GM10847 (cell line): ENCODE data around the gene SLC47A1.

Experiments
- POLR2A ChIP-seq: IDR thresholded peaks from 2 replicates; pipeline ENCODE4 v1.6.1; 2011; ENCODE audit not compliant: insufficient read length; ENCODE audit errors: extremely low read depth

Gene SLC47A1

DNA sequence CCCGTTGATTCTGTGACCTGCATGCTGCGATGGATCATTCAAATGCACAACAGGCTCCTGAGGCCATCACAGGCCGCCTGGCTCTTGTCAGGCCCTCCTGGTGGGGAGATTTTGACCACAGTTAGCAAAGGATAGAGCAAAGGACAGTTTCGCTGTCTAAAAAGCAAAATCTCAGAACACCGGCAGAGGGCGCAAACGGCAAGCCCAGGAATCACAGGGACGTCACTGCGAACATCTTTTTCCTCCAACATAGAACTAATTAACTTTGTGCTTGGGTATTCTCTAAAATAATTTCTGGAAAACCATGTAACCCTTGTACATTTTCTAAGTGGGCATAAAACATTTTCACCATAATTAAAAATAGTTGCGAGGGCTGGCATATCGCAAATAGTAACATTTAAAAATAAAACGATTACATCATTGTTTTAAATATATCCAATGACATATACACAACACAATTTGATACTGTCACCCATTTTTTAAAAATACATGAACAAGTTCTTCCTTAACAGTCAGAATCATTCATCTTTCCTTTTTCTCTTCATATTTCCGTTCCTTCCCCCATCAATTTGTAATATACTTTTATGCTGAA, 19.7 kb upstream of the SLC47A1 start:
- TF ChIP-seq POLR2A = no peak

DNA sequence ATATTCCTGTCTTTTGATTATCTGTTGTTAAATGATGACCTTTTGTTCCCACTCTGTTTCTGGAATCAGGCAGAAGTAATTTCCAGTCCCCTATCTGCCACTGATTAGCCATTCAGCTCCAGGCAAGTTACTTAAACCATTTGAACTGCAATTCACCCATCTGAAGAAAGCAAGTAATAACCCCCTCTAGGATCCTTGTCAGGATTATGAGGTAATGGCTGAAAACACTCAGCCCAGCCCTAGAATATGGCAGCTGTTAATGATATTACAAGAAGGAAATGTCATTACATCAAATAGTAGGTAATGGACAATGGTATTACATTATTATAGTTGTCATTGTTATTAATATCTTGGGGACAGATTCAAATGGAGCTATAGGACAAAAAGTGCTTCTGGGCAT, 16.0 kb upstream of the SLC47A1 start:
- no peak for TF ChIP-seq POLR2A

DNA sequence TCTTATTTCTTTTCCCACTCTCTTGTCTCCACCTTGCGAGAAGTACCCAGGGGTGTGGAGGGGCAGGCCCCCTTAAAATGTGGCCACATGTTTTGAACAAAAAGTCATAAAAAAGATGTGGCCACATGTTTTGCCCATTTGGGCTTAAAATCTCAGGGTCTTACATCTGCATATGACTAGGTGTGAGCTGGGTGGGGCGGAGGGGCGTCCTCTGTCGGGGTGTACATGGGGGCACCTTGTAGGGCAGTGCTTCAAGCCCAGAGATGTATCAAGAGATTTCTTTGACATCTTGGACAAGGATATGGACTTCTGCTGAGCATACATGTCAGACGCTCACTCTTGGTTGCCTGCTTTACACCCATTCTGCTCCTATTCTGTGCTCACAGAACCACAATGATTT, 13.0 kb upstream of the SLC47A1 start:
- TF ChIP-seq POLR2A = no peak

DNA sequence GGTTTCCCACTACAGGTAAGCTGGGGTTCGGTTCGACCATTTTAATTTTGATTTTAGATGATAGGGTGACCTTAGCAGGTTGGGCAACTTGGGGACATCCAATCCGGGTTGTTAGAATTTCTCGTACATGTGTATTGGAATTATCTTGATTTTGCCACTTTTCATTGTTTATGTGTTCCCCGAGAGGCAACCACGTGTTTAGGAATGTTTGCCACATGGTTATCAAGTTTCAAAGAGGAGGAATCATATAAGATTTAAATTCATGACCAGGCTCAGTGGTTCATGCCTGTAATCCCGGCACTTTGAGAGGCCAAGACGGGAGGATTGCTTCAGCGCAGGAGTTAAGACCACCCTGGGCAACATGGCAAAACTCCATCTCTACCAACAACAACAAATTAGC, 10.0 kb upstream of the SLC47A1 start:
- TF ChIP-seq POLR2A = no peak

DNA sequence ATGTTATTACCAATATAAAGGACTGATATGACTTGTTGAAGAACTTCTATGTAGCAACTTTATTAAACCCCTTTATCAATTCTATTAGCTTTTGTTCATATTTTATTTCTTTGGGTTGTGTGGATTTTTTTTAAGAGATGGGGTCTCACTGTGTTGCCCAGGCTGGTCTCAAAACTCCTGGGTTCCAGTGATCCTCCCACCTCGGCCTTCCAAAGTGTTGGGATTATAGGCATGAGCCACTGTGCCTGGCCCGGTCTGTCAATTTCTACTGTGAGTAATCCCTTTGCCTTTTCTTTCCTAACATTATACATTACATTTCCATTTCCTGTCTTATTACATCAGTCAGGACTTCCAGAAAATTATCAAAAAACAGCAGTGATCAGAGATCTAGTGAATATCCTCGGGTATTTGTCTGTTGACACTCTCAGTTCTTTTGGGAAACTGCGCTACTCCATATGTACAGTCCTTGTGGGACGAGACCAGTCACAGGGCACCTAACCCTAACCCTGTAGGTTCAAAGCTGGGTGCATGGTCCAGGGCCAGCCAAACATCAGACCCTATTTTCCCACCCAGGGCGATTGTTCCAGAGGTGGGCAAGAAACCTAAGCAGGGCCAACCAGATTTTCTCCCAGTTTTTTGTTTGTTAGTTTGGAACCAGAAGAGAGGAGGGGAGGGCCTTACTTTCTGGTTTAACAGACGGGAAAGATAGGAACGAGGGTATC, 1.7 kb upstream of the SLC47A1 start:
- TF ChIP-seq POLR2A = no peak

DNA sequence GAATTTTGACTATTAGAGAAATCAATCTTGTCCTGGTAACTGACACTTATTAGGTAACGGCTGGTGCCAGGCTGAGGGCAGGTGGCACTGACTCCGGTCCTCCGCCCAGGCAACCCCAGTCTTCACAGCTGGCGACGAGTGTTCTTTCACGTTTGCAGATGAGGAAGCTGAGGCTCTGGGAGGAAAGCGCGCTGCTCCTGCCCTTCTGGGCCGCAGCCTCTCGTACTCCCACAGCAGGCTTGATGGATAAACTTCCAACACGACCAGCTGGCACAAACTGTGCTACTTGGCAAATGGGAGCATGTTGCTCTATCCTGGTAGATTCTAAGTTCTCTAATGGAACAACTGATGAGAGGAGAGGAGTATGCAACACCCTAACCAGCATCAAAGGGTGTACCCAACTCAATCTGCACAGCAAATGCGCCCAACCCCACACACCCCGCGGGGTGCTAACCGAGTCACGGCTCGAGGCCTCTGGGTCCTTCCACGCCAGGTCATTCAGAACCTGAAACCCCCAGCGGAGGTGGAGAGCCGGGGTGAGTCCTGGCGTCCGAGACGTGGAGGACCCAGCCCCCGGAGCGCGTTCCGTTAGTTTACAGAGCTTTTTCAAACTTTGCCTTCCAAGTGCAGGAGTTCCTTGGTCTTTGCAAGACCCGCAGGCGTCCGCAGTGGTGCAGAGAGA, 477 bp upstream of the SLC47A1 start:
- TF ChIP-seq POLR2A = no peak

DNA sequence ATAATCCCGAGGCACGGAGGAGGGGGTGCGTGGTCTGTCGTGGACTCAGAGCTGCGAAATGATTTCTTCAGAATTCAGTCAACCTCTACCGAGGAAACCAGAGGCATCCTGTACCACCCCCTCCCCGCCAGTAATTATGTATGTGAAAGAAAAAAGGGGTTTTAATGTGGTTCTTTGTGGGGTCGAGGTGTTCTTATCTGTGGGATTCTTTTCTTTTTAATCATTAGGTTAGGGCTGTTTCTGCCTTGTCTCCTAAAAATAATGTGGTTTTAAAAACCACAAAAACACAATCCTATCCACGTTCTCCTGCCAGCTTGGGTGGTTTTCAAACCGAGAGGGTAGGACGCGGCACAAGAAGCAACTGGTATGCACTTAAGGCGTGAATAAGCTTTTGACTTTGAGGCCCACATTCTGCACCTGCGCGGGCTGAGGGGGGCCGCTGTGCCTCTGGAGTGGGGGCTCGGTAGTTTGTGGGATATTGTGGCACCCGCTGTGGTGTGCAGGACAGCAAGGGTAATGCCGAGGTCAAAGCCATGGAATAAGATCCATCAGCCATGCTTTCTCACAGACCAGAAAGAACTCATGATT, 1.0 kb downstream of the SLC47A1 start:
- TF ChIP-seq POLR2A = no peak

DNA sequence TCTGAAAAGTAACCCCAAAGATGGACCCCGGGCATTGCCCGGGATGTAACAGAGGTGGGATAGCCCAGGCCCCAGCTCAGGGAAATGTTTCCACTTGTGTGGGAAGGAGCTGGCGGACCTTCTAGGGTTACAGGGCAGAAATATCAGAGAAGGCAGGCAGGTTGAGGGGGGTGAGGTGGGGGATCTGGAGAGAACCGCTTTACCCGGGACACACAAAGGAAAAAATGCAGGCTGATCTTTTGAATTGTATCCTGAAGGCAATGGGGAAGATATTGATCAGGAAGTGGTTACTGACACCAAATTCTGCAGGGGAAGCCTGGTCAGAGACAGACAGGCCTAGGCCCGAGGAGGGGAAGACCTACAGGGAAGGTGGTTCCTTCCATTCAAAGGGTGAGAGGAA, 3.5 kb downstream of the SLC47A1 start:
- TF ChIP-seq POLR2A = no peak

DNA sequence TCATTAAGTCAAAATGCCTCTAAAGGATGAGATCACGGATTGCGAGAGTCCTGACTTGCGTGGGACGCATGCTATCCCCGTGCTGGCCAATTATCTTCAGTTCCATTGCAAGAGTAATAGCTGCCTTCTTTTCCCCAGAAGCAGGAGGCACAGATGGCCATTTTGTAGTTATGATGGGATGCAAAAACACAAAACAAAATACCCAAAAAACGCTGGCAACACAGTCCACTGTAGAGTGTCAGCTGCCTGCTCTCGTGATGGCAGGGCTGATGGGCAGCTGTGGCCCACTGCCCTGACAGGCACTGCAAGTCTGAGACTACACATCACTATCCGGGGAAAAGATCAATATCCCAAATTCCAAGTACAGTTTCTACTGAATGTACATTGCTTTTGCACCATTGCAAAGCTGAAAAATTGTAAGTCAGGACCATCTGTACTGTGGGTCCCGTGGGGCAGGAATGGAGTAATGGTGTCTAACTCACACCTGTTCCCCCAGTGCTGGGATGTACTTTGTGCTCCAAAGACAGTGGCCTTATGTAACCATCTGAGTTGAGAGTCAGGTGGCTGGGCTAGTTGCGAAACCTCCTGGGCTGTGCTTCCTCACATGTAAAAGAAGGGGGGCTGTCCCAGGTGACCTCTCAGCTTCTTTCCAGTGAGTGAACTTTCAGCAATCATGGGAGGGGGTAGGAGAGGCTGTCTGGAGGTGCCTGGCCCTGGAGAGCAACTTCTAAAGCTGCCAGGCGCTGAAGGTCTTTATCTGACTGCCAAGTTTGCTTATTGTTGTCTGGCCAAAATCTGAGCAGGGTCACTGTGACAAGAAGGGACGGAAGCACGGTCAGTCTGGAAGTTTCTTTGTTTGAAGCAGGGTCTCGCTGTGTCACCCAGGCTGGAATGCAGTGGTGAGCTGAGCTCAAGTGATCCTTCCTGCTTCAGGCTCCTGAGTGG, 4.7 kb downstream of the SLC47A1 start:
- TF ChIP-seq POLR2A = no peak

DNA sequence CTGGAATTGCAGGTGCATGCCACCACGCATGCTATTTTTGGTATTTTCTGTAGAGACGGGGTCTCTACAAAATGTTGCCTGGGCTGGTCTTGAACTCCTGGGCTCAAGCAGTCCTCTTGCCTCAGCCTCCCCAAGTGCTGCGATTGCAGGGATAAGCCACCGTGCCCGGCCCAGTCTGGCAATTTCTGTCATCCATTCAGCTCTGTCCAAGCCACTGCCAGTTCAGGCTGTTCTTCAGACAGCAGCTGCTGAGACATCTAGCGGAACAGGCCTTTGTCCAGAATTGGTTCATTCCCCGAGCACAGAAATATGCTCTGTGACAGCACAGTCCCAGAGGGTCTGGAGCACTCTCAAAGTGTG, 5.4 kb downstream of the SLC47A1 start:
- TF ChIP-seq POLR2A = no peak

DNA sequence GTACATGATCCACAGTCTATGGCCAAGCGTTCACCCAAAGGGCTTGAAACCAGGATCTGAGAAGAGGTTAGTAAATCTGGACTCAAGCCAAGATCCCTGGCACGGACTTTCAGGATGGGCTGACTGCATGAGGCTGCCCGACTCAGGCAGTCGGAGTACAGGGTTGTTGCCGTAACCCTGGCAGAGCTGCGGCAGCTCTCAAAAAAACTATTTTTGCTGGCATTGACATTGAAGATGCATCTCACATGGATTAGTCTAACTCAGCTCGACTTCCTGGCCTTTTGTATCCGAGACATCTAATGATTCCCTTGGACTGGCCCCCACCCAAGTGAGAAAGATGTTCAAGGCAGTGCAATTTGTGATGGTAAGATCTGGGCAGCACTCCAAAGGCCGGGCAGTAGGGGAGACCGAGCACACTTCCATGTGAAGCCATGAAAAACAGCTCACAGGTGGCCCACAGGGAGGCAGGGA, 6.2 kb downstream of the SLC47A1 start:
- no peak for TF ChIP-seq POLR2A

DNA sequence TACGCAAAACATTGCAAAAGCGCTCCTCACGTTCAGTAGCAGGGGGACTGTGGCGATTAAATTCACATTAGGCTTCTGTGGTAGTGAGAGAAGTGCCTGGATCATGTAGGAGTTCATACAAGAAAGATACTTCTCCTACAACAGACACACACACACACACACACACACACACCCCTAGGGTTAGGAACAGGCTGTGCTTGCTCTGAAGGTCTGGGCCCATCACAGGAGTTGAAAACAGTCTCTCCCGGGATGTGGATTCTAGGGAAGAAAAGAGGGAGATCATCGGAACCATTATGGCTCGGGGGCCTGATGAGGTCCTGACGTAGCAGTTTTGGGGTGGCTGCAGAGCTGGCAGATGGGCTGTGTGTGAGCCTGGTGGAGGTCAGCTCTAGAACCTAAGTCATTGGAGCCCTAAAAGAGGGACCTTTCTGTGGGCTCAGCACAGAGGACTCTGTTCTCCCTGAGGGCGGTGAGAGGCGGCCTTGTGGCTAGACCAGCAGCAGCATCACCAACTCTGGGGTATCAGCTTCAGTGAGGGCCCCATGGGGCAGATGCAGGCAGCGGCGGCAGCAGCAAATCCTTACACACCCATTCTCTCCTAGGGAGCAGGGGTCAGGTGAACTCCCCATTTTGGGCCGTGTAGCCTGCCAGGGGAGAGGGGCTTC, 7.2 kb downstream of the SLC47A1 start:
- no peak for TF ChIP-seq POLR2A

DNA sequence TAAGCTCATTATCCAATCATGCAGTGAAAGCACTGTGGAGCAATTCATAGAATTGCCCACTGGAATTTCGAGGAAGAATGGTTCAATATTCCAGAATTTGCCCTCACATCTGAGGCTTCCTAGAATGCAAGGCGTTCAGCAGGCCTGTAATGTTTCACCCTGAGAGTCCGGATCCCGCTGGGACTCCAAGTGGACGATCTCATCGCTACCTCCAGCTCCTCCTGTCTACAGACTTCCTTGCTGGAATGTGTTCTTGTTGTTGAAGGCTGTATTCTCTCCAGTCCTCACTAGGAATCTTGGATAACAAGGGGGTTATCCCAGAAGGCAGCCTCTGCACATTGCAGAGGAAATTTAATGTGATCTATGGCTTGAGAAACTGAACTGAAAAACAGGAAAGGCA, 7.8 kb downstream of the SLC47A1 start:
- TF ChIP-seq POLR2A = no peak

DNA sequence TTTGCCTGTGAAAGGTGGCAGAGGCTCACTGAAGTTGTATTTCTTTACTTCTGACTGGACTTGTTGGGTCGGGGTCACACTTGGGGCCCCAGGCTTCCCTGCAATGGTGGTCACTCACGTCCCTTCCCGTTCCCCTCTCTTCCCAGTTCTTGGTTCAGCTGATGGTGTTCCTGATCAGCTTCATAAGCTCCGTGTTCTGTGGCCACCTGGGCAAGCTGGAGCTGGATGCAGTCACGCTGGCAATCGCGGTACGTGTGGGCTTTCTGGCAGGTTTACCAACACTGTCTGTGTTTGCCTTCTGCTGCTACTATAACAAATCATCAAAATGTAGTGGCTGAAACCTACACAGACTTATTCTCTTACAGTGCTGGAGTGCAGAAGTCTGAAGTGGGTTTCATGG, 8.6 kb downstream of the SLC47A1 start:
- TF ChIP-seq POLR2A = no peak

DNA sequence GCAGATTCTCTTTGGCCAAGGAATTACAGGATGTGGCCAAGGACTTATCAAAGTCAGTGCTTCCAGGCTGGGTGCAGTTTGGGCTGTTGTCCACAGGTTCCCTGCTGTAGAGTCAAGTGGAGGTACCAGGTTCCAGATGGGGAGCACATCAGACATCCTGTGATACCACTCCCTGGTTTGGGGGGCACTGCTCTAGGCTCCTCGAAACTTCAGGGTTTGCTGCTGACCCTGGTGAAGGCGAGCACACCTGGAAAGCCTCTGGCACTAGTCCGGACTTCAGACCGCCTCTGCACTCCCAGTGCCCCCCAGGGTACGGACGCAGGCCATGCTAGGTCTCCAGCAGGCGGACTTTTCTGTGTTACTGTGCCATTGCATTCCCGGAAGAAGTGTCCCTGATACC, 10.7 kb downstream of the SLC47A1 start:
- TF ChIP-seq POLR2A = no peak
